ENCODE data around the gene RGL2.

RGL2 gene

DNA sequence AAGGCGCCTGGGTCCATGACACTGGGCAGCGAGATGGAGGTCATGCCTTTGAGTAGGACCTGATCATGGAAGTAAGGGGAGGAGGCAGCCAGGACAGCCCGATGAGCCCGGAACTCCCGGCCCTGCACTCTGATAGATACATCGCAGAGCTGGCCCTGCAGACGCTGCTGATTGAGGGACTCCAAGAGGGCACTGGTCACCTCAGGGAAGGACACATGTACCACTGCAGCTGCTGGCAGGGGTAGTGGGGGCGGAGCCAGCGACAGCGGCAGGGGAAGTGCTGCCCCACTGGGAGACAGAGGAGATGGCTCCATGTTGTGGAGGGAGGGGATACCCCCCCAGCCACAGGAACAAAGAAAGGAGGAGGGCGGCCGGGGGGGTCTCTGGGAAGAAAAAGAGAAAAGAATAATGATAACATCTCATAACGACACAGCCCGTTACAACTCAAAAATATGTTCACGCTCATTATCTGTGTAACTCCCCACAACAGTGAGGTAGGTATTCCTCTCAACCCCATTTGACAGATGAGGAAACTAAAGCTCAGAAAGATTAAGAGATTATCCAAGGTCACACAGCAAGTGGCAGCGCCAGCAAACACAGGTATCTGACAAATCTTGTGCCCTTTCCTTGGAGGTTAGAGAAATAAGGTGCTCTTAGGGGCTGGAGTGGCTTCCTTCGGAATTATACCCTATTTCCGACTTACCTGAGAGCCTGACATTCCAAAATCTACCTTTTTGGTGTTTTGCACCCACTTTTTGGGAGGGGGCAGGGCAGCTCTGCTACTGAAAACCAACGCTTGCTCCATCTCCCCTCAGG lies 18.1 kb upstream of the RGL2 start:
- DNase-seq (no peak), ATAC-seq (no peak)

DNA sequence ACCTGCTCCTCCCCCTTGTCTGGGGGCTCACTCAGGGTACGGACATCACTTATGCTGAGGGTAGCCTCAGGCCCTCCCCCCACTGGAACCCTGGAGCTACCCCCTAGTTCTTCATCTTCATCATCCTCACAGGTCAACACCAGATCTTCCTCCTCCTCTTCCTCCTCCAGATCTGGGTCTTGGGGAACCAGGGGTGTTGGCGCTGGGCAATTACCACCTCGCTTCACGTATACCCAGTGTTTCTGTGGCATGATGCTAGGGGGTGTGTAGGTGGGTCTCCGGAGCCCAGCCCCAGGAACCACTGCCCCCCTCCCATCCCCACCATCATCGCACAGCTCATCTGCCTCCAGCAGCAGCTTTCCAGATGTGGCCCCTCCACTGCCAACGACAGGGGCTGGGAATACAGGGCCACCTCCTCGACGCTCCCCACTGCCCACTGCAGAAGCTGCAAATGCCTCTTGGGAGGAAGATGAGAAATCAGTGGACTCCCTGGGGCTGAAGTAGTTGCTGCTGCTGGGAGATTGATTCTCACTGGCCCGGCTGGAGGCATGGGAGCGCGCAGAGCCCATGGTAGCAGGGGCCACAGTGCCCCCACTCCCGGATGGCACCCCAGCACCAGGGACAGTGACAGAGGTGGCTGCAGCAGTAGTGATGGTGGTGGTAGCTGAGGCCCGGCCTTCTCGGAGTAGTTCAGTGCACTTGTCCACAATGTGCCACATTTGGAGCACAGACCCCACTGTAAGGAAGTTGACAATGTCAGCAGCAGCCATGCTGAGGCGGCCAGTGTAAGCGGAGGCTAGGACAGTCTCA lies 17.3 kb upstream of the RGL2 start:
- DNase-seq (no peak), ATAC-seq (no peak)

DNA sequence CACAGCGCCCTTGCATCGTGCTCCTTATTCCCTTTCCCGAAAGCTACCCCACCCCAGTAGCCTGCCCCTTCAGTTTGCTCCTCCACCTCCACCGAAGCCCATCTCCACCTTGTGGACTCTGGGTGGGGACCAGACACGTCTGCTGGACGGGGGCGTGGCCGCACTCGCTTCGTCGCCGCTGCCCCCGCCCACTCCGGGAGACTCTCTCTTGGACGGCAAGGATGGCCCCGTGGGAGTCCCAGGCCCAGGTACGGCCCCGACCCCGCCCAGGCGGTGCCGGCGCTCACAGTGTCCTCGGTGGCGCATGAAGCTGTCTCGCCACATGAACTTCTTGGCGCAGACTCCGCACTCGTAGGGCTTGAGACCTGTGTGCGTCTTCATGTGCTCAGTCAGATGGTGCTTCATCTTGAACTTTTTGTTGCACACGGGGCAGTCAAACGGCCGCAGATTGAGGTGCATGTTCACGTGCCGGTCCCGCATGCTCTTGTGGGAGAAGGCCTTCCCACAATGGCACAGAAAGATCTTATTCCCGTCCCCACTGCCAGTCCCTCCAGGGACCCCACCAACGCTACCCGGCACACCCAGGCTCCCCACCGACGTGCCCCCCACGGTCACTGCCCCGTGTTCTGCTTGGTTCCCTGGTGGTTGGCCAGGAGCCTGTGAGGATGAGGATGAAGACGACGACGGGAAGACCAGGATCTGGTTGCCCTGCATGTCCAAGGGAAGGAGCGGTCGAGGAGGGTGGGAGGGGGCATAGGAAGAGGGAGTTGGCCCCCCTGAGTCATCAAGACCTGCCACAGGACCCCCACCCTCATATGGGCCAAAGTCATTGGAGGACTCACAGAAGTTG lies 16.4 kb upstream of the RGL2 start:
- DNase-seq (peak; percentile 35), ATAC-seq (no peak)

DNA sequence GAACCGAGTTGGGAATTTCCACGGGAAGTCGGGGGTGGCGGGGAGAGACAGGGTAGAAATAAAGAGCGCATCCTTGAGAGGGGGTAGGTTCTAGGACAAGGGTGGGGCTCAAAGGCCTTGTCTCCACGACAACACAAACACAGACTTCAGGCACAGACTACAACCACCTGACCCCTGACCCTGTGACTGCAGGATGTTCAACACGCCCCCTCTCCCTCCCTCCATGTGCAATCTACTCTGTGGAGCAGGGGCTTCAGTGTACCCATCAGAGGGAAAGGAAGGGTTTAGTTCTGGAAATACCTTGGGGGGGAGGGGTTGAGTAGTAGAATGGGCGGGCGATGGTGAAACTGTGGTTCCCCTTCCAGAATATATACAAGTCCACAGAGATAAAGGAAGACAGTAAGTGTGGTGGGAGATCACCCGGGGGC lies 15.8 kb upstream of the RGL2 start:
- ATAC-seq (peak; percentile 53), DNase-seq (peak; percentile 71)

DNA sequence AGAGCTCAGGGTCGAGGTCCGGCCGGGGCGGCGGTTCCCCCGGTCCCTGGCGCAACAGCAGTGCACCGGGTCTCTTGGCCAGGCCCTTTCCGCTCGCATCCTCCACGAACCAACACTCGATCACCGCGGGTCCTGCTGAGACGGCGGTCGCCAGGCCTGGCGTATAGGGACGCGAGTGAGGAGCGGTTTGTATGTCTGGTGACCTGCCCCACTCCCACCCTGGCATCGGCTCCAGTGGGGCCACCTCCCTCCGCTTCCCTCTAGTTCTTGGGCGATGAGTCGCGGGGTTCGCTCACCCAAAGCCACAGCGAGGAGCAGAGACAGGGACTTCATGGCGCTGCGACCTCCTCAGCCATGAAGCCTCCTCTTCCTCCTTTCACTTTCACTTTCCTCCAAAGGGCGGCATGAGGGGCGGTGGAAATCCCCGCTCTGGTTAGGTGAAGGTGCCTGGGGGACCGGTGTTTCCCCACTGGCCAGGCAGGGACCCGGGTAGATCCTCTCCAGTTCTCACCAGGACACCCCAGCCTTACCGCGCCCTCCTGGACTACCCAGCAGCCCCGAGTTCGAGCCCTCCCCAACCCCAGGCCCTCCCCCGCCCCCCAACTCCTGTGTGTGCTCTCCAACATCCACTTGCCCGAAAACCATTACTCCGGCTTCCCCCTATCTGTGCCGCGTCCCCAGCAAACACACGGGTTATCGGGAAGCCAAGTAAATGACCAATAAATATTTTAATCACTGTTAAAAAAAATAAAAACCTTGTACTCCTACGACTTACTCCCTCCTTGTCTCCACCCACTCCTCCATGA lies 15.2 kb upstream of the RGL2 start, which contains the start of gene TAPBP:
Gene TAPBP, minus strand, starts transcription at position 370 of the 806 bp plus-strand sequence. Its CDS starts 37 bp downstream, at position 333.
- ATAC-seq (peak; percentile 73), DNase-seq (peak; percentile 89)

DNA sequence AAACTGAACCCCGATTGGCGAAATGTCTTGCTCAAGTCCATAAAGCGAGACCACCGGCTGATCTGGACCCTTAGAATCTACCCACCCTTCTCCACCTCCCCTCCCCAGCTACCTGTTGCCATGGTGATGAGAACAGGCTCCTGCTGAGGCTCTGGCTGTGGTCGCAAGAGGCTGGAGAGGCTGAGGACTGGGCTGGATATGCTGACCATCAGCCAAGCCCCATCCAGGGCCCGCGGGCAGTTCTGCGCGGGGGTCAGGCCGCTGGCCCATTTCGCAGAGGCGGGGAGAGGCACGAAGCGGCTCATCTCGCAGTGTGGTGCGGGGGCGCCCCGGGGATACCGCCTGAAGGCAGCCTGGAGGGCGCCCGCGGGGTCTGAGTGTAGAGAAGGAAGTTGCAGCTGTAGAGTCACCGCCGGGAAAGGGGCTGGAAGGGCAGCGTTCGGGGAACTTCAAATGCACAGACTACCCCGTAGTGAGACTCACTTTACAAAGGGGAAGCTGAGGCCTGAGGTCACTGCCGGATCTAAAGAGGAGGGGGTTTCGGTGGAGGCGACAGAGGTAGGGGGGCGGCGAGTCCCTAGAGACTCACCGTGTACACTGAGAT lies 14.5 kb upstream of the RGL2 start:
- peak; percentile 71 for DNase-seq

DNA sequence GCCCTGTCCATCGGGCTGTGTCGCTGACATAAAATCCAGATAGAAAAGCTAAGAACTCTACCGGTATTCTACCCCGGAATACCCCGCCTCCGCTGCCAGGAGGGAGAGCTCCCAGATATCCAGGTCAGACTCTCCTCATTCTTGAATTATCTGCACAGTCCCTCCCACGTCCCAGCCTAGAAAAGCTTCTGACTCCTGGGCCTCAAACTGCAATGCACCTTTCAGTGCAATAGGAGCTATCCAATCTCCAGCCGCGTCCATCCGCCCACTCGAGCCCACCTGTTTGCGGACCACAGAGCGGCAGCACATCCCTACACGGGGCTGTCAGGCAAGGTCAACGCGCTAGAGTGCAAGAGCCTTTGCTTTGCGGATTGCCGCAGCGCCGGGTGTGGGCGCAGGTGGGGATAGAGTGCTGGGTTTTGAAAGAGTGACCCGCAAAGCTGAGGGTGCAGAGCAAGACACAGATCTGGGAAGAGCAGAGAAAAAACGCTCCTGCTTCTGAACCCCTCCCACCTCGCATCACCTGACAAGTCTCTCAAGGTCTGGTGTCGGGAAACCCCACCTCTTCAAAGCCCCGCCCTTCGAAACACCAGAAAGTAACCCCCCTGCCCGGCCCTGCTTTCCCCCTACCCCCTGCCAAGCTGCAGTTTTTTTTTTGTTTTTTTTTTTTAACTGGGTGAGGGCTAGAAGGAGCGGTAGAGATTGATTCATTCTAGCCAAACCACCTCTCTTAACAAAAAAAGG lies 13.8 kb upstream of the RGL2 start:
- DNase-seq (peak; percentile 81), ATAC-seq (peak; percentile 17)

More for the DNA sequence above, 14.5 kb upstream of the RGL2 start:
- no peak for ATAC-seq

DNA sequence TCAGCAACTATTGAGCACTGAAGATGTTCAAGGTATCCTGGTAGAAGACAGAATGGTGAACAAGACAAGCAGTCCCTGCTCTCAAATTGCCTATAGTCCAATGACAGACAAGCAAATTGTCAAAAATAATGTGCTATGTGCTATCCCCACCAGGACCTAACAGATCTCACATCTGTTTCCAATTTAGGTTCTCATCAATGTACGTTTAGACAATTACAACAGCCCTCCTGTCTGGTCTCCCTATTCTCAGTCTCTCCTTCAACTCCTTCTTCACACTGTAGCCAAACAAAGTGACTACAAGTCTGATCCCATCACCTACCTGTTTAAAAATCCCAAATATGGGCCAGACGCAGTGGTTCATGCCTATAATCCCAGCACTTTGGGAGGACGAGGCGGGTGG lies 7.6 kb upstream of the RGL2 start:
- no peak for DNase-seq
- no peak for ATAC-seq

DNA sequence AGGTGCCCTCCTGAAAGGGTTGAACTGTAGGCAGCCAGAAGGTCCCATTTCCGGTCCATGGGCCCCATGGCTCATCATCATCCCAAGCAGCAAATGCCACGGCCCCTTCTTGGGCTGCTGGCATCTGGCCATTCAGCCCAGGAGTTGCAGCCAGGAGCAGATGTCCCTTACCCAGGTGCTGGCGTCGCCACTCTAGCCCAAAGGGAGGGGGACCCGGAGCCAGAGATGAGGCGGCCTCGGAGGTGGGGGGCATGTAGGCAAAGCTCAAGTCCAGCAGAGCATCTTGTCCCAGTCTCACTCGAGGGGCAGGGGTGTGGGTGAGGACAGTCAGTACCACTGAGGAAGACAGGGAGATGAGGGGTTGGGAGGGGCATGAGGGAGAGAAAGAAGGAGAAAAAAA lies 6.3 kb upstream of the RGL2 start:
- ATAC-seq (no peak), DNase-seq (no peak)

DNA sequence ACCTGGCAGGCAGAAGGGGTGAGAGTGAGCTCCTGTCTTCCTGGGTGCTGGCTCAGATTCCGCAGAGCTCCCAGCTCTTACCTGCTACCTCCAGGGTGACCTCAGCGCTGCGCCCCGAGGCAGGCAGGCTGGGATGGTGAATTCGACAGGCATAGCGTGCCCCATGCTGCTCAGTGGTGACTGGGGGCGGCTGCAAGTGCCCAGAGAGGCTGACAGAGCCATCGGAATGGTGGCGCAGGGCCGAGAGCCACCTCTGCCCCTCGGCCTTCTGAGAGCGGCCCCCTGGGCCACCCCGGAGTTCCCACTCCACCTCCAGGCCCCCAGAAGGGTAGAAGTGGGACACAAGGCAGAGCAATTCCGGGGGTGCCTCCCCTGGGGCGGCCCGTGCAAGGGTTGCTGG lies 5.5 kb upstream of the RGL2 start:
- DNase-seq (no peak), ATAC-seq (no peak)

DNA sequence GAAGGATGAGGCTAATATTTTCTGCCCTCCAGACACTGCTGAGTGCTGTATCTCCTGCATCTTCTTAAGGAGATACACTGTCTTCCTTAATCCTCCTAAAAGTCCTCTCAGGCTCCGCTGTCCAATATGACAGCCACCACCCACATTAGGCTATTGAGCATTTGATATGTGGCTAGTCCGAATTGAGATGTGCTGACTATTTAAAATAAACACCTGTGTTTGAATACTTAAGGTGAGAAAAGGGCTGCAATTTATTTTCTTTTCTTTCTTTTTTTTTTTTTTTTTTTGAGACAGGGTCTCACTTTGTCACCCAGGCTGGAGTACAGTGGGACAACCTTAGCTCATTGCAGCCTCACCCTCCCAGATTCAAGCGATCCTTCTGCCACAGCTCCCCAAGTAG lies 3.1 kb upstream of the RGL2 start:
- ATAC-seq, result no peak
- no peak for DNase-seq

DNA sequence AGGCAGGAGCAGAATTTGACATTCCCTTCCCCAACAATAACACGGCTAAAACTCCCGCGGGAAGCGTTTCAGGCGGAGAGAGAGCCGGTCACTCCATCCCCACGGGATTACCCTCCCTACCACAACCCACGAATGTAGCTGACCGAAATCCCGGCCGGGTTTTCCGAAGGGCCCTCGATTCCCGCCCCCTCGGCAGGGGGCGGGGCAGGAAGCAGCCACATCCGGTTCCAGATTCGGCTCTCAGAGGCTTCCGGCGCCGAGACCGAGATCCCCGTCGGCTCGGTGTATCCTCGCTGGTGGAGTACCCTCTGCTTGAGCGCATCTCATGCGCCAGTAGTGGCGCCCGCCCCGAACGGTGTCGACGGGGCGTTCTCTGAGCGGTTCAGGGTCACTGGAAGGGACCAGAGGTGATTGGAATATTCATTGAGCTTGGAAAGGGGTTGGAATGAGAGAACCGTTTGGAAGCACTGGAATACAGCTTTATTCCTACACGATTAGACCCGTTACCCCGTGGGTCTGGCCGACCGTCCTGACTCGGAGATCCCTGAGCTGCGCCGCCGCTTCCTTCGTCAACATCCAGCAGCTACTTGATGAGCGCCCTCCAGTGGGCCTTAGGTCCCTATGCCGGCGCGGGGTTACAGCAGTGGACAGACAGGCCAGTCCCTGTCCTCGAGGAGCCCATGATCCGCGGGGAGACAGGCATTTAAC lies 649 bp upstream of the RGL2 start:
- peak; percentile 87 for ATAC-seq

DNA sequence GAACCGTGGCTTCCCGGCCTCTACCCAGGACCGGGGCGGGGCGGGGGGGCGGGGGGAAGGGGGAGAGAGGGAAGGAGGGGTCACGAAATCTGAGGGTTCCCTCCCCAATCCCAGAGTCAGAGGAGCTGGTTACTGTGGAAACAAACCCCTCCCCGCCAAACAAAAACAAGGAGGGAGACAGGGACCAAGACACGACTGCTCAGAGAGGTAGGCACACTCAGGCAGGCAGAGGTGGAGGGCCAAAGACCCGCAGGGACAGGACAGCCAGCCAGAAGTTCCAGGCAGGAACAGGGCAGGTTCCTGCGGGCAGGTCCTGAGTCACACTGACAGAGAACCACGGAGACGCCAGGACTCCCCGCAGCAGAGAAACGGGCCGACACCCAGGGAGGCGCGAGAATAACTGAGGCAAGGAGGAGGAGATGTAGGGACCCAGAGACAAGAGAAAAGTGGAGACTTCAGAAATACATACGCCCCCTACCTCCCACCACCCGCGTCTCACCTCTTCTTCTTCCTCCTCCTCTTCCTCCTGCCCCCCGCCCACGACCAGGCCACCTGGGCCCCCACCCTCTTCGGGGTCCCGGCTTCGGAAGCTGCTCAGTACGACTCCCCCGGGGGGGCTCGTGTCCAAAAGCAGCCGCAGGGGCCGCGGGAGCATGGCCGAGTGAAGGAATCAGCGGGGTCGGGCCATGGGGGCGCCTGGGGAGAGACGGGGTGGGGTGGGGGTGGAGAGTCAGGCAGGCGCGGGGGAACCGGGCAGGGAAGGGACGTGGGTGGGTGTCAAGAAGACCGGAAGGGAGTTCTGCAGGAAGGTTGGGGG lies 578 bp downstream of the RGL2 start:
- DNase-seq (peak; percentile 69), ATAC-seq (peak; percentile 30)

More for the DNA sequence above, 649 bp upstream of the RGL2 start:
- DNase-seq, result peak; percentile 96

DNA sequence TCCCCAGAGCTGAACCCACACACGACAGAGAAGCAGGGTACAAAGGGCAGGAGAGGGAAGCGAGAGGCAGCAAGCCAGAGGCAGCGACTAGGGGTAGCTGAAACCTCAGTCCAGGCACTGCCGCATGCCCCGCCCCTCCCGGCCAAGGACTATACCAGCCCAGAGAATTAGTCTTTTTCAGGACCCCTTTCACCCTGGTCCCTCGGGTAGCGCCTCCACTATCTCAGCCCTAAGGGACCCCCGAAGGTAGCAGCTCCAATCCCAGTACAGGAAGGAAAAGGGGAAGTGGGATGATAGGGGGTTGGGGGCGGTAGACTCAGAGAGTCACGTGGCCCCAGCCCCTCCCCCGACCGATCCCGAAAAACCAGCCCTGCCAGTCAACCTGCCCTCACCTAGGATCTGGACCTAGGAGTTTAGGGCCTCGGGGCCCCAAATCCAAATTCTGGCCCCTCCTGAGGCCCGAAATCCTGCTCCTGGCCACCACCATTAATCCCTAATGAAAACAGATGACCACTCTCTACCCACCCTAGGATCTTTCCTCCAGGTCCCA lies 1.3 kb downstream of the RGL2 start:
- DNase-seq (no peak), ATAC-seq (no peak)

DNA sequence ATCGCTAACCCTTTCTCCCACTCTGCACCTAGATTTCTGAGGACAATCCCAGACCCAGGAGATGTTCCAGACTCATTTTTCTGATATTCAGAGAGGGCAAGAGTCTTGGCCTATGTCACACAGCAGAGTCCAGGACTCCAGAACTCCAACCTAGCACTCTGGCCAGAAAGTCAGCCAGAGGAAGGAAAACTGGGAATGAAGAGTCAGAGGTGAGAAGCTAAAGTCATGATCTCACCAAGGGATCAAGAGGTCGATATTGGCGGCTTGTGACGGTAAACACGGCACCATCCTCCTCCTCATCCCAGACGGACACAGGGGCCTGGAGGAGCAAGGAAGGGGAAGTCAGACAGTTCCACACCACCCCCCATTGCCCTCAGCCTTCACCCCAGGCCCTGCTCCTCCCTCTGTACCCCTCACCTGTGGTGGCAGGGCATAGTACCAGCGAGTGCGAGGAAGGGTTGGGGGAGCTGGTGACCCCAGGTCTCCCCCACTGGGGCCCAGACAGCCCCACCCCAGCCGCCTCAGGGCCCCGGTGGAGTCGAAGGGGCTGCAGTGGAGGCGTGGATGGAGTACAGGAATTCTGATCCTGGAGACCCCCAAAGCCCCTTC lies 1.8 kb downstream of the RGL2 start:
- ATAC-seq, result no peak
- no peak for DNase-seq

DNA sequence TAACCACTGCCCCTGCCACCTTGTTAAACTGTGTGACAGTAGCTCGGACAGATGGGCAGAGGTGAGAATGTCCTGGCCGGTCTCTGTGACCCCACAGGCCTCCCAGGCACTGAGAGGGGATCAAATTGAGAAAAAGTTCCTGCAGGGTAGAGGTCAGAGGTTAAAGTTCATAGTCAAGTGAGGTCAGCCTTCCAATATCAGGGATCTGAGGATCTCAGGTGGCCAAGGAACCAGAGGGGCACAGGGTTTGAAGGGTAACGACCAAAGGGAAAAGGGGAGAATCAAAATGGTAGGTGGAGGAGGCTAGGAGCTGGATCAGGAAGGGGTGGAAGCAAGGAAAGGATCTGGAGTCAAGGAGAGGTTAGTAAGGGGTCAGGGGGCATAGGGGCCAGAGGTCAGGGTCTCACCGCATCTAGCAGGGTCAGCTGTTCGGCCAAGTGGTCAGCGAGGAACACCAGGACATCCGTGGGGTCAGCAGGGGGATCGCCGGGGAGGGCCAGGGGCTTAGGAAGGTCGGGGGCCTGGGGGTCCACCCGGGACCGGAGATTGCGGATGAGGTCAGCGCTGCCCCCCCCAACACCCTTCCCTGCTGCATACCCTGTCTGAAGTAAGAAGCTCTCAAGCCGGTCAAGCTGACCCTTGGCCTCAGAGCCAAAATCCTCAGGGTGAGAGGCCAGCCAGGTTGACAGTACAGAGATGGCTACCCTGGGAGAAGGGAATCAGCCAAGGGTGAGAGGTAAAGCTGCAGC lies 2.9 kb downstream of the RGL2 start:
- ATAC-seq (no peak), DNase-seq (no peak)

Data from stimulated activated naive CD8-positive, alpha-beta T cell treated with anti-CD3 and anti-CD28 coated beads, Interleukin-15, Interleukin-2, amounts not matched to agents 100 U/mL and 50 U/mL, for 24 hours (primary cell).